ENCODE results near the gene FAM217B. TPM values are rescaled to one million over a fixed set of nuclear protein-coding genes. Genes with fewer than 3 reads are reported as not detected.

Gene FAM217B
- total RNA-seq, 2 donors from 2014 or later = 7.9 to 17.6 TPM

- Histone ChIP-seq H3K27ac (no peak overlapping the region), H3K27me3 (no peaks in the 10 kb centered on the region), H3K4me1 (no peaks in the 10 kb centered on the region), H3K36me3 (no peaks in the 10 kb centered on the region), H3K9me3 (no peaks in the 10 kb centered on the region), H3K4me3 (no peak overlapping the region)
- TF ChIP-seq, protein P1, sequence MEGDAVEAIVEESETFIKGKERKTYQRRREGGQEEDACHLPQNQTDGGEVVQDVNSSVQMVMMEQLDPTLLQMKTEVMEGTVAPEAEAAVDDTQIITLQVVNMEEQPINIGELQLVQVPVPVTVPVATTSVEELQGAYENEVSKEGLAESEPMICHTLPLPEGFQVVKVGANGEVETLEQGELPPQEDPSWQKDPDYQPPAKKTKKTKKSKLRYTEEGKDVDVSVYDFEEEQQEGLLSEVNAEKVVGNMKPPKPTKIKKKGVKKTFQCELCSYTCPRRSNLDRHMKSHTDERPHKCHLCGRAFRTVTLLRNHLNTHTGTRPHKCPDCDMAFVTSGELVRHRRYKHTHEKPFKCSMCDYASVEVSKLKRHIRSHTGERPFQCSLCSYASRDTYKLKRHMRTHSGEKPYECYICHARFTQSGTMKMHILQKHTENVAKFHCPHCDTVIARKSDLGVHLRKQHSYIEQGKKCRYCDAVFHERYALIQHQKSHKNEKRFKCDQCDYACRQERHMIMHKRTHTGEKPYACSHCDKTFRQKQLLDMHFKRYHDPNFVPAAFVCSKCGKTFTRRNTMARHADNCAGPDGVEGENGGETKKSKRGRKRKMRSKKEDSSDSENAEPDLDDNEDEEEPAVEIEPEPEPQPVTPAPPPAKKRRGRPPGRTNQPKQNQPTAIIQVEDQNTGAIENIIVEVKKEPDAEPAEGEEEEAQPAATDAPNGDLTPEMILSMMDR (IDR thresholded peaks at IDR 0.05) = no peak
- DNase-seq (ENCODE audit: low spot score) = no peak
Measured at GRCh38 chr20:59987135-59987534, 46.9 kb downstream of the FAM217B start.

DNA sequence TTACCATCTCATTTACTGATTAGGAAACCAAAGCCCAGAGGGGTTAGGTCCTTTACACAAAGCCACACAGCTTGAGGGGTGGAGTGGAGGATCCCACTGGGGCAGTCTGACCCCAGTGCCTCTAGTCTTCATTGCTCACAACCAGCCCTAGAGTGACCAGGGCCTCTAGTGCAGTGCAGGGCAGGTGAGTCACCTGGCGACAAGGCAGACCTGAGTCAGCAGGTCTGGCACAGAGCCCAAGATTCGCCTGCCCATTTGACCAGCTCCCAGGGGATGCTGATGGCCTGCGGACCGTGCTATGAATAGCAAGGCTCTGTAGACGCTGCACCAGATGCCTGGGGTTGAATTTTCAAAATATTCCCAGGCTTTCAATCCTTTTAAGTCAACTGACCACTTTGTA is 48.0 kb downstream of the FAM217B start:
- Histone ChIP-seq H3K4me3 (no peak overlapping the region), H3K27me3 (no peaks in the 10 kb centered on the region), H3K36me3 (no peaks in the 10 kb centered on the region), H3K4me1 (no peaks in the 10 kb centered on the region), H3K9me3 (no peaks in the 10 kb centered on the region), H3K27ac (no peak overlapping the region)
- no peak for DNase-seq (ENCODE audit: low spot score)
- TF ChIP-seq, protein P1 (IDR thresholded peaks at IDR 0.05) = no peak

- no peaks in the 10 kb centered on the region for H3K9me3 ChIP-seq
- H3K36me3 ChIP-seq = no peaks in the 10 kb centered on the region
- no peak overlapping the region for H3K4me3 ChIP-seq
- TF ChIP-seq, protein P1 (IDR thresholded peaks at IDR 0.05) = no peak
- no peaks in the 10 kb centered on the region for H3K27me3 ChIP-seq
- no peak for DNase-seq (ENCODE audit: low spot score)
- H3K4me1 ChIP-seq = peaks cover 0 to 12% of the 10 kb centered on the region in 2 donors
- H3K27ac ChIP-seq = no peak overlapping the region
Measured at GRCh38 chr20:59992526-59993084, 52.4 kb downstream of the FAM217B start.

DNA sequence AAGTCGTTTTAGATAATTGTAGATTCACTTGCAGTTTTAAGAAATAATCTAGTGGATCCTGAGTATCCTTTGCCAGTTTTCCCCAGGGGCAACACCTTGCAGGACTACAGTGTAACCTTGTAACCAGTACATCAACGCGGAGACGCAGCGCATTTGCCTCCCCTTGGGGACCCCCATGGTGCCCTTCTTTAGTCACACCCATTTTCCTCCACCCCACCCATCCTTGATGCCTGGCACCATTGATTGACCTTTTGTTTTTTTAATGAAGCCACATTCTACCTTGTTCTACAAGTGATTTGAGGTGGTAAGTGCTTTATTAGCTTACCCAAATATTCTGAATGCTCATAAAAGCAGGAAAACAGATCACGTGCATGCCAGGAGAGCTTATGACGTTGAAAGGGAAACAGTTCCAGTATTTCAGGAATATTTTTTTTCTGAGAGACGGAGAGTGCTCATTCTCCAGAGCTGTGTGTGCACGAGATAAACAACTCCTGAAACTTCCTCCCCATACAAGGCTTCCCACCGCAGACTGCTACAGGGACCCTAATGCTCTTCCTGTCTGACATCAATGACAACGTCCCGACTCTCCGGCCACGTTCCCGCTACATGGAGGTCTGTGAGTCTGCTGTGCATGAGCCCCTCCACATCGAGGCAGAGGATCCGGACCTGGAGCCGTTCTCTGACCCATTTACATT is 53.7 kb downstream of the FAM217B start:
- no peak for DNase-seq (ENCODE audit: low spot score)
- Histone ChIP-seq H3K27me3 (no peaks in the 10 kb centered on the region), H3K4me3 (no peak overlapping the region), H3K27ac (no peak overlapping the region), H3K9me3 (no peaks in the 10 kb centered on the region), H3K4me1 (peaks cover 0 to 12% of the 10 kb centered on the region in 2 donors), H3K36me3 (no peaks in the 10 kb centered on the region)
- TF ChIP-seq, protein P1 (IDR thresholded peaks at IDR 0.05) = no peak

GRCh38 chr20:59994697-59995122 is 54.5 kb downstream of the FAM217B start:
- no peak overlapping the region for H3K4me3 ChIP-seq
- H3K36me3 ChIP-seq = no peaks in the 10 kb centered on the region
- peaks cover 0 to 12% of the 10 kb centered on the region in 2 donors for H3K4me1 ChIP-seq
- TF ChIP-seq, protein P1 (IDR thresholded peaks at IDR 0.05) = no peak
- H3K27me3 ChIP-seq = no peaks in the 10 kb centered on the region
- H3K27ac ChIP-seq = no peak overlapping the region
- no peak for DNase-seq (ENCODE audit: low spot score)
- H3K9me3 ChIP-seq = no peaks in the 10 kb centered on the region

All from right atrium auricular region (tissue), 2 donors.